HL-60 (cell line): ENCODE data around the gene B4GALNT4.

ENCODE experiments used
- GABPA ChIP-seq: IDR thresholded peaks from 2 replicates; pipeline ENCODE4 v1.6.1; 2012; ENCODE audit warnings: low read depth
- POLR2AphosphoS5 ChIP-seq: IDR thresholded peaks from 2 replicates; pipeline ENCODE4 v1.6.1; 2012; ENCODE audit warnings: low read depth
- TF ChIP-seq, protein P1 (sequence below): IDR thresholded peaks from one replicate; pipeline ENCODE4 v1.5.1; 2011; ENCODE audit warnings: low read length, control low read depth, inconsistent platforms; ENCODE audit not compliant: insufficient read depth
- TF ChIP-seq, protein P2 (sequence below): IDR thresholded peaks from 2 replicates; pipeline ENCODE4 v1.6.1; 2012; ENCODE audit warnings: low read depth; ENCODE audit not compliant: insufficient replicate concordance

DNA sequence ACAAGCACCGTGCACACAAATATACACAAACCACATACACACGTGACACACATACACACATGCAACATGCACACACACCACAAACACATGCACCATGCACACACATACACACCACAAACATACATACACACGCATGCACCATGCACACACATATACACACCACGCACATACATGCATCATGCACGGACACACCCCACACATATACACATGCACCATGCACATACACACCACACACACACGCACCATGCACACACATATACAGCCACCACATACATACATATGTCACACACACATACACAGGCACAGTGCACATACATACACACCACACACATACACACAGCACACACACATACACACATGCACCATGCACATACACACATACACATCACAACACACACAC is 12.7 kb upstream of the B4GALNT4 start:
- TF ChIP-seq, protein P1, sequence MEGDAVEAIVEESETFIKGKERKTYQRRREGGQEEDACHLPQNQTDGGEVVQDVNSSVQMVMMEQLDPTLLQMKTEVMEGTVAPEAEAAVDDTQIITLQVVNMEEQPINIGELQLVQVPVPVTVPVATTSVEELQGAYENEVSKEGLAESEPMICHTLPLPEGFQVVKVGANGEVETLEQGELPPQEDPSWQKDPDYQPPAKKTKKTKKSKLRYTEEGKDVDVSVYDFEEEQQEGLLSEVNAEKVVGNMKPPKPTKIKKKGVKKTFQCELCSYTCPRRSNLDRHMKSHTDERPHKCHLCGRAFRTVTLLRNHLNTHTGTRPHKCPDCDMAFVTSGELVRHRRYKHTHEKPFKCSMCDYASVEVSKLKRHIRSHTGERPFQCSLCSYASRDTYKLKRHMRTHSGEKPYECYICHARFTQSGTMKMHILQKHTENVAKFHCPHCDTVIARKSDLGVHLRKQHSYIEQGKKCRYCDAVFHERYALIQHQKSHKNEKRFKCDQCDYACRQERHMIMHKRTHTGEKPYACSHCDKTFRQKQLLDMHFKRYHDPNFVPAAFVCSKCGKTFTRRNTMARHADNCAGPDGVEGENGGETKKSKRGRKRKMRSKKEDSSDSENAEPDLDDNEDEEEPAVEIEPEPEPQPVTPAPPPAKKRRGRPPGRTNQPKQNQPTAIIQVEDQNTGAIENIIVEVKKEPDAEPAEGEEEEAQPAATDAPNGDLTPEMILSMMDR: no peak
- TF ChIP-seq, protein P2, sequence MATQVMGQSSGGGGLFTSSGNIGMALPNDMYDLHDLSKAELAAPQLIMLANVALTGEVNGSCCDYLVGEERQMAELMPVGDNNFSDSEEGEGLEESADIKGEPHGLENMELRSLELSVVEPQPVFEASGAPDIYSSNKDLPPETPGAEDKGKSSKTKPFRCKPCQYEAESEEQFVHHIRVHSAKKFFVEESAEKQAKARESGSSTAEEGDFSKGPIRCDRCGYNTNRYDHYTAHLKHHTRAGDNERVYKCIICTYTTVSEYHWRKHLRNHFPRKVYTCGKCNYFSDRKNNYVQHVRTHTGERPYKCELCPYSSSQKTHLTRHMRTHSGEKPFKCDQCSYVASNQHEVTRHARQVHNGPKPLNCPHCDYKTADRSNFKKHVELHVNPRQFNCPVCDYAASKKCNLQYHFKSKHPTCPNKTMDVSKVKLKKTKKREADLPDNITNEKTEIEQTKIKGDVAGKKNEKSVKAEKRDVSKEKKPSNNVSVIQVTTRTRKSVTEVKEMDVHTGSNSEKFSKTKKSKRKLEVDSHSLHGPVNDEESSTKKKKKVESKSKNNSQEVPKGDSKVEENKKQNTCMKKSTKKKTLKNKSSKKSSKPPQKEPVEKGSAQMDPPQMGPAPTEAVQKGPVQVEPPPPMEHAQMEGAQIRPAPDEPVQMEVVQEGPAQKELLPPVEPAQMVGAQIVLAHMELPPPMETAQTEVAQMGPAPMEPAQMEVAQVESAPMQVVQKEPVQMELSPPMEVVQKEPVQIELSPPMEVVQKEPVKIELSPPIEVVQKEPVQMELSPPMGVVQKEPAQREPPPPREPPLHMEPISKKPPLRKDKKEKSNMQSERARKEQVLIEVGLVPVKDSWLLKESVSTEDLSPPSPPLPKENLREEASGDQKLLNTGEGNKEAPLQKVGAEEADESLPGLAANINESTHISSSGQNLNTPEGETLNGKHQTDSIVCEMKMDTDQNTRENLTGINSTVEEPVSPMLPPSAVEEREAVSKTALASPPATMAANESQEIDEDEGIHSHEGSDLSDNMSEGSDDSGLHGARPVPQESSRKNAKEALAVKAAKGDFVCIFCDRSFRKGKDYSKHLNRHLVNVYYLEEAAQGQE: no peak
- TF ChIP-seq POLR2AphosphoS5: no peak
- TF ChIP-seq GABPA: no peak
